Measurements from ENCODE around the gene LRRC18.
A peak's percentile ranks its signal among the peaks of the same experiment; 100 is the strongest.

The LRRC18 gene

DNA sequence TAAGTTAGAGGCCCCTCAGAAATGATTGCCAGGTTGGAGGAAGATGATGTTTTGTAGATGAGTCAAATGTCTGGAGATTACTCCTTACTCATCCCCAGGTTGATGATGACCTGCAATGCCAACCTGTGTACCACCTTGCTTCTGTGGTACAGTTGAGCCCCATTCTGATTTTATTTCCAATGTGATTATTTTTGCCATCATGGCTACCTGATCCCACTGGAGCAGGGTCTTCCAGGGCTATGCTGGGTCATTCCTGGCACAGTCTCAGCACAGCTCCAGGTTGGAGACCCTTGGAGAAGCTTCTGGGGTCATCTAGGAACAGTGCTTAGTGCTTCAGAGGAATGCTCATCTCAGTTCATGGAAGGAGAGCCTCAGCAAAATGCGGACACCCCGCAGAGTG, 34.3 kb downstream of the LRRC18 start:
- no peak for DNase-seq

DNA sequence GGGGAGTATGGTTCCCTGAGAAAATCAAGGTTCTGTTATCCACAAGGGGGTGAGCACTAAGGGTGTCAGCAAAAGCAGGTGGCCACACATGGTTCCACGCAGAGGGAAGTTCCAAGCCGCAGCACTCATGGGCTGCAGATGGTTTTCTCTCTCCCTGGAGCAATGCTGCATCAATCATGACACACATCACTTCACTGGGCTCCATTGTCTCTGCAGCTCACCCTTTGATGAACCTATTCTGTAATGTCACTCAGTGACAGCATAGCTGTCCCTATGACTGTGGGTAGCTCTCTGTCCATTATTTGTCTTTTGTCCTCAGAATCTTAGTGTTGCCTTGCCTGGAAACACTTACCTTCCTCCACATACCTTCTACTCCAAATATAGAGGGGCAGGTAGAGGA, 34.8 kb downstream of the LRRC18 start:
- no peak for DNase-seq

DNA sequence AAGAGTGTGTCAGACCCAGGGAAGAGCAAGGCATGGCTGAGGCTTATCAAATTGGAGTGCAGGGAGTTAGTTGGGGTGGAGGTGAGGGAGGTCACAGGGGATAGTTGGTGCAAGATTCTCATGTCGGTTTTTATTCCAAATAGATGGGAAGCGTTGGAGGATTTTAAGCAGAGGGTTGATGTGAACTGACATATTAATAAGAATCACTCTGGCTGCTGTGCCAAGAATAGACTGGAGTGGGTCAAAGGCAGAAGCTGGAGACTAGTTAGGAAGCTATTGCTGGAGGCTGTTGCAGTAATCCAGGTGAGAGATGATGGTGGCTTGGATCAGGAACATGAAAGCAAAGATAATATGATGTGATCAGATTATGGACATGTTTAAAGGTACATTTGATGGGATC, 36.5 kb downstream of the LRRC18 start:
- DNase-seq, result no peak

- DNase-seq, result no peak
Observed at GRCh38 chr10:48902096-48902495, 37.5 kb downstream of the LRRC18 start.

- DNase-seq, result no peak
Observed at GRCh38 chr10:48901319-48901718, 38.3 kb downstream of the LRRC18 start.

DNA sequence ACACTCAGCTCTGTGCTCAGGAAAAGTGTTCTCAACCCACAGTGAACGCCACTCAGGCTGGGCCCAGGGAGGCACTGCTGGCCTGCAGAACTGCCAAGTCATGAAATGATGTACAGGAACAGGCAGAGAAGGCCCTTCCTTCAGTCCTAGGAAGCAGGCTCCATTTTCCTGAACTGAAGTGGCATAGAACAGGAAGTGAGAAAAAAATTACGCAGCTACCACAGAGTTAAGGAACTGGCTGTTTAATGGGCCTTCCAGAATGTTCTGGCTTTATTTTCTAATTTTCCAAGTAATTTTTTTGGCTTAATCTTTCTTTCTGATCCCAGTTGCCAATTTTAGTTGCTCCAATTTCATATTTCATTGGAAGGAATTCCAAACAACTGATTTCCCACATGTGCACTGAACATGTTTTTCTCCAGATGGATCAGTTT, 39.3 kb downstream of the LRRC18 start:
- DNase-seq, result no peak

- no peak for DNase-seq
Observed at GRCh38 chr10:48899781-48900180, 39.9 kb downstream of the LRRC18 start.

GRCh38 chr10:48898426-48898825, 41.2 kb downstream of the LRRC18 start:
- DNase-seq, result no peak

- DNase-seq, result no peak
Observed at GRCh38 chr10:48897441-48897790, 42.2 kb downstream of the LRRC18 start.

DNA sequence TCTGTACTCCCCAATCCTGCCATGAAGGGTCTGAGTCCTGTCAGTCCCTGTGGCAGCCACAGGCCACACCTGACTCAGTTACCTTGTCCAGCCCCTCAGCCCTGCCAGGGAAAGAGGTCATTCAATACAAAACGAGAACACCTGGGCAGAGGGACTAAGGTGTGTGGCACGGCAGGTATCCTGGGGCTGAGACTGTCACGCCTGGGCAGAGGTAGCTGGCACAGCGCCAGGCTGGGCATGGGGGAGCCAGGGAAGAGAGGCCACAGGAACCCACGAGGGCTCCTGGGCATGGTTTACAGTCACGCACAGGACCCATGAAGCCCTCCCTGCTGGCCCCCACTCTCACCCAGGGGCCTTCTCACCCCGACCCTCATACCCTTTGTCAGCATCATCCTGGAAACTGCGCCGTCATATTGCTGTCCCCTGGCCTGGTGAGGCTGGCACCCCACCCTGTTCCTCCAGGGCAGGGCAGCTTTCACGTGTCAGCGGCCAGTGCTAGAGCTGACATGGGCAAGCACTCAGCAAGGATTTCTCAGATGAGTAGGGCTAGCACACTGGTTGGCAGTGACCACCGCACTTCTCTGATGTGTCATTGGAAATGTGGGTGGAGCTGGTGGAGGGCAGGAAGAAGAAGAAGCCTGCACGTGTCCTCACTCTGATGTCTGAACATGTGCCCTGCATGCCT, 42.7 kb downstream of the LRRC18 start:
- DNase-seq, result no peak

- no peak for DNase-seq
Observed at GRCh38 chr10:48895803-48896195, 43.8 kb downstream of the LRRC18 start.

DNA sequence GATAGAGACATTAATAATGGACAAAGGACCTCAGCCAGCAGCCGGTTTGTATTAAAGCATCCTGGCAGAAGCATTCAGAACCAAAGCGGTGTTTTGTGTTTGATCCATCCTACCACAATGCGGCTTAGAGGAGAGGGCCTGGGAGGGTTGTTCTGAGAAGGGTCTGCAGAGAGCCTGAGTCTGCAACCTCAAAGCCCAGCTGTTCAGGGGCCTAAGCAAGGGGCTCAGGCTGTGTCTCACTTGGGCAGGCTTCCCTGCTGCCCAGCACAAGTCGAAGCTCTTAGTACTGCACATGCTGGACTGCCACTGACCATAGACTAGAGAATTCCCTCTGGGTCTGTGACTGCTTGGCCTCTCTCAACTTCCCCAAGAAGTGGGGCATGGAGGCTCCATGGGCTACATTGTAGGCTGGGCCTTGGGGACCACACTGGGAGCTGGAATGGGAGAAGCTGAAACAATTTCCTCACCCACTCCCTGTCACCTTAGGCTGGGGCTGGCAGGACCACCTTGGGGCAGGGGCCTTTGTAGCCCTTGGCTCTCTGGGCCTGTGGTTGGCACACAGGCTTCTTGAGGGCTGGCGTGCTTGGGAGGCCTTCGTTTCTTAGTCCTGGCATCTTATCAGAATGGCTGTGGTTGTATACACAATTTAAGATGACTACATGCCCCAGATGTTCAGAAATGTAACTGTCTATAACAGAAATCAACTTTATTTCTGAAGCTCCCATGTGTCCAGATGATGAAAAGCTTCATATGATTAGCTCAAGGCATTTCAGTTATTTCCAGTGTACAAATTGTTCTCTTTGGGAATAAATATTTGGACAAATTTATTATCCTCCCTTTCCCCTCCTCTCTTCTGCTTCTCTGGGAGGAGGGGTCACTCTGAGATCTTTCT, 44.5 kb downstream of the LRRC18 start:
- no peak for DNase-seq

- no peak for DNase-seq
Observed at GRCh38 chr10:48890888-48891850, 48.5 kb downstream of the LRRC18 start.

DNA sequence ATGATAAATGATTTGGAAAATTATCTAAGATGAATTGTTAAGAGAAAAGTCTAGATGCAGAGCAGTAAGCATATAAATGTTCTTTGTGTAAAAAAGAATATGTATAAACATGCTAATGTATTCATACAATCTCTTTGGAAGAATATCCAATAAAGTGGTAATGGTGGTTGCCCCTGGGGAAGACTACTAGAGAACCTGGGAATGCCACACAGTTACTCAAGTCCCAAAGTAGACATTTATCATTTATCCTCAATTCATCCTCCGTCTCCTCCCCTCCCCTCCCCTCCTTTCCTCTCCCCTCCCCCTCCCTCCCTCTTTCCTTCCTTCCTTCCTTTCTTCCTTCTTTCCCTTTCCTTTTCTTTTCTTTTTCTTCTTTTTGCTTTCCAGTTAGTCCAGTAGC, 51.7 kb downstream of the LRRC18 start:
- DNase-seq, result no peak

DNA sequence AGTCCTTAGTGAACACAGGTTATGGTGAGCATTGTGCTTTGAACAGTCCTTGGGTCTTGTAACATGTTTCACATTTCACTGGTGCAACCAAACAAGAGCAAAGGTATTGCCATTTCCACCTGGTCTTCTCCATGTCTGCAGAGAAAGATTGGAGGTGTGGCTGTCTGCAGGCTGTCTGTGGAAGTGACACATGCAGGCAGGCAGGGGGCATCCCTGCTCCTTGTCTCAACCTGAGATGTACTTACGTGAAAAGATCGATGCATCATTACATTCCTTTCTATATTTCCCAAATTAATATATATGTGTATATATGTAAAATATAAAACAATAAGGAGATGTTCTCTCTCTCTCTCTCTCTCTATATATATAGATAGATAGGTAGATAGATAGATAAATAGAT, 54.3 kb downstream of the LRRC18 start:
- peak; percentile 28 for DNase-seq

DNA sequence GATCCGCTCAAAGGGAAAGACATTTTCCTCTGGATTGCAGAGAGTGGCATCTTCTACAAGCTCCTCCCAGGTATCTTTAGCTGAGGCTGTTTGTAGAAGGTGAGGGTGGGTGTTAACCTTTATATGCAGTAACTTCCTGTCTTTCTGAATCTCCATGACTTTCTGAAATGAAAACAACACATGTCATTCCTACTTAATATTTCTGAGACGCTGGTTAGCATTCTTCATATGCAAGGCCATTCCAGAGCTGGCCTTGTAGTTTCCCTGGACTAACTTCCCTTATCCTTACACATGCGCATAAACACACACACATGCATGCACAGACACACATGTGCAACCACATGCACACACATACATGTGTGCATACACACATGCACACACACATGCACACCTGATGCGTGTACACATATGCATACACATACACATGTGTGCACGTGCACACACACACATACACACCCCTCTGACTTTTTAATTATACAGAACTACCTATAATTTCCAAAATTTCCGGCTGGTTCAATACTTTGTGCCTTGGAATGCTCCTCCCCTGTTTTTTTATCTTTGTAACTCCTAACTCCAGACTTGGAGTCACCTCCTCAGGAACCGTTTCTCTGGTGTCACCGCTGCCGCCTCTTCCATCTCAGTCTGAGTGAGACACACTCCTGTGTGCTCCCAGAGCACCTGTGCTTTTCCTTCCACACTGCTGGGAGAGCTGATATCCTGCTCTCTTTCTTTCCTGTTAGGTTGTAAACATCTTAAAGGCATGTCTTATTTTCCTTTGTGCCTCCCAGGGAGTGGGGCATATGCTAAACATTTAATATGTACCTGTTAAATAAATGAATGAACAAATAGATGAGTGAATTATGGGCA, 55.2 kb downstream of the LRRC18 start:
- DNase-seq, result no peak

DNA sequence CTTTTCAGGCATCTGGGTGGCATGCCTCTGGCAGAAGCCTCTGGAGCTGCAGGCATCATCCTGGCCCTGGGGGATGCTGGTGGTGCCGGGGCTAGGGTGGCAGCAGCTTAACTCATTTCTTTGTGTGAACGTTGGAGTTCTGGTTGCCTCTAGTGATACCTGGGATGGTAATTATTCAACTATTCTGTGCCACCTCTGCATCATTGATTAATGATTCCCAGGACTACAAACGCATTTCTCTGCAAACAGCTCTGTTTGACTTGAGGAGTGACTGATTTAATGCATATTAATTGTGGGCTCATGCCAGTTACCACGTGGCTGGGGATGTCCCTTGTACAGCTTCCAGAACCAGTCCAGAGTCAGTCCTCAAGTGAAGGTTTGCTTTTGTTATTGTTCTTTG, 55.9 kb downstream of the LRRC18 start:
- DNase-seq, result no peak

DNA sequence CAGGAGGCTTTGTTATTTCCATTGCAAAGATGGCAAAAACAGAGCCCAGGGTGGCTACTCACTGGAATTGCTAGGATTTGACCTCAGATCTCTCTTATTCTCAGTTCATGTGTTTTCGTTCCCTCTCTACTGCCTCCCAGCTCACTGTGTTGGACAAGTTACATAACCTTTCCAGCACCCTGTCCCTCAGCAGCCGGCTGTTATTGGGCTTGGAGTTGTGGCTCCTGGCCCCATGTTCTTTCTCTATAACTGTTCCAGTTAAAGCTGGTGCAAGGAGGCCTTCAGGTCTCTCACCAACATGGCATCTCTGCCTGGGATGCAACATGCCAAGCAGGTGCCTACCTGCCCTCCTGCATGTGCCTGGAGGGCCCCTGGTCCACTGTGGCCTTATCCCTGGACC, 56.8 kb downstream of the LRRC18 start:
- DNase-seq, result no peak

DNA sequence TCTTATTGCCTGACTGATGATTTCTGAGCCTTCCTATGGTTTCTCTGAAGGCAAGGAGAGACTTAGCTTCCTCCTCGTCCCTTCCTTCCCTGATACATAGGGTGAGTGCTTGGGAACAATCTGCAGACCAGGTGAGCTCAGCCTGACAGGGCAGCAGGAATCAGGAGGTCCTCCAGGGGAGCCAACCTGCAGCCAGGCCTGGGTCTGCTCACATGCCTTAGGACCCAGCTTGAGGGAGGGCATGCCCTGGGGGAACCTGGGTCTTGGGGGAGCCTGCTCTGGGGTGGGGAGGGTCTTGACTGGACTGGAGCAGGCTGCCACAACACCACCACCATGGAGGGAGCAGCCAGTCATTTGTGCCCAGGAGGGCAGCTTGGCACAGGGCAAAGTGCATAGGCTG, 57.7 kb downstream of the LRRC18 start:
- DNase-seq, result no peak

GRCh38 chr10:48880016-48880705, 59.5 kb downstream of the LRRC18 start:
- no peak for DNase-seq

DNA sequence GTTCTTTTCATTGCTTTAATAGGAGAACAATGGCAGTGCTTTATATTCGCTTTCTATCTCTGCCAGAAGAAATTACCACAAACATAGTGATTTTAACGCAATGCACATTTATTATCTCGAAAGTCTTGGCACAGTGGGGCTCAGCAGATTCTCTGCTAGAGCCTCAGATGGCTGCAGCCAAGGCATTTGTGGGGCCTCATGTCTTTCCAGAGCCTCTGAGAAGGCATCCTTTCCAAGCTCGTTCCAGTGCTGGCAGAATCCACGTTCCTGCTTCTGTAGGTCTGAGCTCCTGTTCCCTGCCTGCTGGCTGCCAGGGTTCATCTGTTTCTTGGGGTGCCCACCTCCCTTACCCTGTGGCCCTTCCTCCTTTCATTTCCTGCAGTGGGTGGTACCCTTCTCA, 60.2 kb downstream of the LRRC18 start:
- no peak for DNase-seq

DNA sequence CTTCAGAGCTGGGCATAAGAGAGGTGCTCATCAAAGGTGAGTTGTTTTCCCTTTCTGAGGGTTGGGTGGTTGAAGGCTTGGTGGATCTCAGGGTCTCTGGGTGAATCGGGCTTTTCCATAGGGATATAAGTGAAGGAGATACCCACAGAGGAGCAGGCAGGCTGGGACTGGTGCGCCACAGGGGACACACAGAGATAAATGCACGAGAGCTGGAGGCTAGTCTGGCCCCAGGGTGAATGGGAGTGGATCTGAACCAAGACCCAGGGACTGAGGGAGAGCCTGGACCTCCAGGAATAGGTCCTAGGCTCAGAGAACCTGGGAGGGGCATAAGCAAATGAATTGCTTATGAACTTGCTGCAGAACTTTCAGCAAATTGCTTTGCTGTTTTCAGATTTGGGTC, 61.5 kb downstream of the LRRC18 start:
- no peak for DNase-seq

Measured in hematopoietic multipotent progenitor cell treated with erythropoietin and hydrocortisone succinate and interleukin-3 and kit ligand, for 6 days (in vitro differentiated cells).